ENCODE data around the gene AKAP6. TPM values are rescaled to one million over a fixed set of nuclear protein-coding genes. Genes with fewer than 3 reads are reported as not detected.

Gene AKAP6
- polyA plus RNA-seq, 1 donor, result 8.5 TPM

- no peak overlapping the region for H3K4me3 ChIP-seq (ENCODE audit: low read length)
- no peaks in the 10 kb centered on the region for H3K36me3 ChIP-seq (ENCODE audit: control insufficient read depth, insufficient read depth, low read length)
- DNase-seq, result no peak
- H3K27me3 ChIP-seq (ENCODE audit: control insufficient read depth, insufficient read depth, low read length), result no peaks in the 10 kb centered on the region
- H3K4me1 ChIP-seq (ENCODE audit: control insufficient read depth, insufficient read depth, low read length), result peaks cover 5% of the 10 kb centered on the region
- H3K27ac ChIP-seq (ENCODE audit: low read length), result no peak overlapping the region
- 100% methylated on average over 1 of the region's 2 CpGs for WGBS (ENCODE audit: insufficient coverage, low lambda C conversion rate)
- H3K9me3 ChIP-seq (ENCODE audit: control insufficient read depth, low read depth, low read length), result no peaks in the 10 kb centered on the region
Measured at GRCh38 chr14:32435411-32435810, 106.3 kb downstream of the AKAP6 start.

DNA sequence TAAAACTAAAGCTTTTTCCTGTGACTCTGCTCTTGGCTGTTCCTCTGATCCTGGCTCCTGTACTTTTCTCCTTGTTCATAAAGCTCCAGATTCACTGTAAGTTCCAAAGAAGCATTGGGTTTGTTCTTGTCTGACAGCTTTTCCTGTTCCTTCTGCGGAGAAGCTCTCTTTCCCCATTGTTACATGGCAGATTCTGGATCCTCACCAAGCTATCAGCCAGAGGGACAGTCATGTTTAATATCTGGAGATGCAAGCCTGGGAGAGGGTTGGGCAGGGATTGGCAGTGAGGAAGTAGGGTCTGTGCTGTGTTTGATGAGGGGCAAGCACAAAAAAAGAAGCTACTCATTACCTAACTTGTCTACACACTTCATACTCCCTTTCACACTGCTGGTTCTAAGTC lies 107.9 kb downstream of the AKAP6 start:
- Histone ChIP-seq H3K4me1 (ENCODE audit: control insufficient read depth, insufficient read depth, low read length) (peaks cover 5% of the 10 kb centered on the region), H3K36me3 (ENCODE audit: control insufficient read depth, insufficient read depth, low read length) (no peaks in the 10 kb centered on the region), H3K9me3 (ENCODE audit: control insufficient read depth, low read depth, low read length) (no peaks in the 10 kb centered on the region), H3K4me3 (ENCODE audit: low read length) (no peak overlapping the region), H3K27me3 (ENCODE audit: control insufficient read depth, insufficient read depth, low read length) (no peaks in the 10 kb centered on the region), H3K27ac (ENCODE audit: low read length) (no peak overlapping the region)
- WGBS (ENCODE audit: insufficient coverage, low lambda C conversion rate), result no CpG with 5 or more reads among the region's 1 CpG
- DNase-seq, result no peak

DNA sequence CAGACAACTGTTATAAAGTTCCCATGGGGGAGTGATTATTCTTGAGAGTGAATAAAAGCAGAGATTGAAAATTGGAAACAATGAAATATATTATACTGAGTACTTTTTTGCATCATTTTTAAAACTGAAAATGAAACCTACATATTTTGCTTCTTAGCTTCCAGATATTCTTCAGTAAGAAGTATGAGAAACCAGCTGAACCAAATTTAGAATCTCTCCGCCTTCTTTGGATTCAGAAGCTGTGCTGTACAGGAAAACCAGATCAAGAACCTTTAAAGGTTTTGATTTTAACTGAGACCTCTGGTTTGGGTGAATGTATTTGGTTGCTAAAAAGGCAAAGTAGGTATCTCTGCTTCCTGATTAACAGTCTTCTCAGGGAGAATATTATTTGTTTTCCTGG lies 109.4 kb downstream of the AKAP6 start:
- no peak for DNase-seq
- Histone ChIP-seq H3K9me3 (ENCODE audit: control insufficient read depth, low read depth, low read length) (no peaks in the 10 kb centered on the region), H3K36me3 (ENCODE audit: control insufficient read depth, insufficient read depth, low read length) (no peaks in the 10 kb centered on the region), H3K4me1 (ENCODE audit: control insufficient read depth, insufficient read depth, low read length) (peaks cover 3% of the 10 kb centered on the region), H3K27ac (ENCODE audit: low read length) (no peak overlapping the region), H3K4me3 (ENCODE audit: low read length) (no peak overlapping the region), H3K27me3 (ENCODE audit: control insufficient read depth, insufficient read depth, low read length) (no peaks in the 10 kb centered on the region)
- no CpG with 5 or more reads among the region's 1 CpG for WGBS (ENCODE audit: insufficient coverage, low lambda C conversion rate)

DNA sequence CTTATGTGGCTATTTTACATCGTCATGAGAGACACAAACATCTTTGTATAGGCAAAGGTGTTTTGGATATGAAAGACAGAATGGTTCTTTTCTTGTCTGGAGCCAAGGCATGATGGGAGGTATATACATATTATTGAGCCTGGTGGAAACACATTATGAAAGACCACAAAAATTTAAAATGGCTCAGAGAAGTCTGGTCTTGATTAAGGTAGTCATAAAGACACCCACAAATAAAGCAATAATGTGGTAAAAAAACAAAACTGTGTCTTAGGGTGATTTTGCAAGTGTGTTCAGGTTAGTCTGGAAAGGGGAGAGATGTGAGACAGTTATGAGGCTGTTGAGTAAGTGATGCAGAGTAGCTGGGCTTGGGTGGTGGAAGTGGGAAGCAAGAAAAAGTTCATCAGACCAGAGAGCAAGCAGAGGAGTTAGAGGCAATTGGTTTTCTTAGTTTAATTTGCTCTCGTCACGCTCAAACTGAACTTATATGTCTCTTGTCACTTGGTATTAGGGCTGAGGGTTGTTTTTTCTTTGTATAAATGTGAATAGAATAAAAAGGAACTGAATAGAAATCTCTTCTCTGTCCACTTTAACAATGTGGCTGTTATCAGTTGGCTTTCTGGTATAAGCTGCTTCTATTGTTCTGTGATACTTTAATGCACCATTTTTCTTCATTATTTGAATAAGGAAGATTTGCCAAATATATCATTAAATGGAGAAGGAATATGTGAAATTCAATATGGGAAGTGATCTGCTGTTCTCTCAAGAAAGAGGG lies 115.0 kb downstream of the AKAP6 start:
- DNase-seq, result no peak
- Histone ChIP-seq H3K36me3 (ENCODE audit: control insufficient read depth, insufficient read depth, low read length) (no peaks in the 10 kb centered on the region), H3K9me3 (ENCODE audit: control insufficient read depth, low read depth, low read length) (no peaks in the 10 kb centered on the region), H3K27me3 (ENCODE audit: control insufficient read depth, insufficient read depth, low read length) (no peaks in the 10 kb centered on the region), H3K4me3 (ENCODE audit: low read length) (no peak overlapping the region), H3K27ac (ENCODE audit: low read length) (no peak overlapping the region), H3K4me1 (ENCODE audit: control insufficient read depth, insufficient read depth, low read length) (no peaks in the 10 kb centered on the region)
- WGBS (ENCODE audit: insufficient coverage, low lambda C conversion rate), result no CpG with 5 or more reads among the region's 3 CpGs

DNA sequence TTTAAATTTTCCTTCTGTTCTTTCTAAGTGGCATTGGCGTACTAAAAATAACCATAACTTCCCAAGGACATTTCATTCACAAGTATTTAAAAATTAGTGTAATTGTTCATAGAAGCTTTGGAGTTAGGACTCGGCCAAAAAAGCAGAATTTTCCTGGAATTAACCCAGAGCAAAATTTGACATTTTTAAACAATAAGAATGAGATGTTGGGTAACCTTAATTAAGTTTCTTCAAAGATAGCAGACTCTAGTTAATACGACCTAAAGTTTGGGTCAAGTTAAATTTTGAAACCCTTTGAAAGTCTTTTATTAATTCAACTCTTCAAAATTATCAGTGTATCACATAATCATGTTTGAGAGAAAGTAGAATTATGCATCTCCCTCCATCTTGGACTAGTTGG lies 118.3 kb downstream of the AKAP6 start:
- H3K27me3 ChIP-seq (ENCODE audit: control insufficient read depth, insufficient read depth, low read length), result no peaks in the 10 kb centered on the region
- DNase-seq, result no peak
- no peak overlapping the region for H3K27ac ChIP-seq (ENCODE audit: low read length)
- no peaks in the 10 kb centered on the region for H3K4me1 ChIP-seq (ENCODE audit: control insufficient read depth, insufficient read depth, low read length)
- no peaks in the 10 kb centered on the region for H3K36me3 ChIP-seq (ENCODE audit: control insufficient read depth, insufficient read depth, low read length)
- no peaks in the 10 kb centered on the region for H3K9me3 ChIP-seq (ENCODE audit: control insufficient read depth, low read depth, low read length)
- H3K4me3 ChIP-seq (ENCODE audit: low read length), result no peak overlapping the region
- WGBS (ENCODE audit: insufficient coverage, low lambda C conversion rate), result 95% methylated on average over 3 of the region's 3 CpGs

GRCh38 chr14:32449648-32450047 lies 120.5 kb downstream of the AKAP6 start:
- no CpG with 5 or more reads among the region's 1 CpG for WGBS (ENCODE audit: insufficient coverage, low lambda C conversion rate)
- Histone ChIP-seq H3K27ac (ENCODE audit: low read length) (no peak overlapping the region), H3K9me3 (ENCODE audit: control insufficient read depth, low read depth, low read length) (no peaks in the 10 kb centered on the region), H3K4me3 (ENCODE audit: low read length) (no peak overlapping the region), H3K4me1 (ENCODE audit: control insufficient read depth, insufficient read depth, low read length) (no peaks in the 10 kb centered on the region), H3K36me3 (ENCODE audit: control insufficient read depth, insufficient read depth, low read length) (no peaks in the 10 kb centered on the region), H3K27me3 (ENCODE audit: control insufficient read depth, insufficient read depth, low read length) (no peaks in the 10 kb centered on the region)
- DNase-seq, result no peak

- no peak overlapping the region for H3K27ac ChIP-seq (ENCODE audit: low read length)
Measured at GRCh38 chr14:32450919-32451675, 122.0 kb downstream of the AKAP6 start.

DNA sequence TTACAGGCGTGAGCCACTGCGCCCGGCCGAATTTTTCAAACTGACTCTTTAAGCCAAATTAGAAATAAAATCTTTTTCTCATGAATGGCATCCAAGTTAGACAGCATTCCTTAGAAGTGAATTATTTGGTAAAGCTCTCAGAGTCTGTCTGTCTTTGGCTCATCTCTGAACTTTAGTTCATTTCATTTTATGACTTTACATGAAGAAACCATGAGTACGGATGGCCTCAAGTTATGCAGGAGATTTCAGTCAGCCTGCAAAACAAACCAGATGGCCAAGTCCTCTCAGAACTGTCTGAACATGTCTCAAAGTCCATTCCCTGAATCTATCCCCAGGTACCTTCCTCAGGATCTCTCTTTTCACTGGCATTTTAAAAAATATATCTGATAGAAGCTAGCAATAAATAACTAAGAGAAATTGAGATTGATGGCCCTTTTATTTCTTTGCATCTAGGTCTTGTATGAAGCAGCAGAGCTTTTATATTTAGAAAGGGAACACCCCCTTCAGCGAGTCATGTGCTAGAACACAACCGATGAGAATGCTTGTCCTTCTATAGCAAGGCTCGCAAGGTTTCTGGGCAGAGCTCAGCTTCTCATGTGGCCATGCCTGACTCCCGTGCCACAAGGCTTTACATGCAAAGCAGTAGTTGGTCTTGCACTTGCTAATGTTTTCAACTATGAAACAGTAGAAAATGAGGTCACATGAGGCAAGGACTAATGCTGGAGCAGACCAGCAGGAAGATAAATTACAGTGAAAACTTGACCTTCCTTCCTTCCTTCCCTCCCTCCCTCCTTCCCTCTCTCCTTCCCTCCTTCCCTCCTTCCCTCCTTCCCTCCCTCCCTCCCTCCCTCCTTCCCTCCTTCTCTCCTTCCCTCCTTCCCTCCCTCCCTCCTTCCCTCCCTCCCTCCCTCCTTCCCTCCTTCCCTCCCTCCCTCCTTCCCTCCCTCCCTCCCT lies 125.0 kb downstream of the AKAP6 start:
- peak; percentile 31 to 36 for DNase-seq
- no CpG with 5 or more reads among the region's 9 CpGs for WGBS (ENCODE audit: insufficient coverage, low lambda C conversion rate)
- H3K27ac ChIP-seq (ENCODE audit: low read length), result no peak overlapping the region

More at GRCh38 chr14:32450919-32451675, 122.0 kb downstream of the AKAP6 start:
- no peaks in the 10 kb centered on the region for H3K4me1 ChIP-seq (ENCODE audit: control insufficient read depth, insufficient read depth, low read length)
- H3K9me3 ChIP-seq (ENCODE audit: control insufficient read depth, low read depth, low read length), result no peaks in the 10 kb centered on the region
- H3K36me3 ChIP-seq (ENCODE audit: control insufficient read depth, insufficient read depth, low read length), result no peaks in the 10 kb centered on the region
- WGBS (ENCODE audit: insufficient coverage, low lambda C conversion rate), result 67% methylated on average over 1 of the region's 2 CpGs
- no peak overlapping the region for H3K4me3 ChIP-seq (ENCODE audit: low read length)
- no peak for DNase-seq
- H3K27me3 ChIP-seq (ENCODE audit: control insufficient read depth, insufficient read depth, low read length), result no peaks in the 10 kb centered on the region

DNA sequence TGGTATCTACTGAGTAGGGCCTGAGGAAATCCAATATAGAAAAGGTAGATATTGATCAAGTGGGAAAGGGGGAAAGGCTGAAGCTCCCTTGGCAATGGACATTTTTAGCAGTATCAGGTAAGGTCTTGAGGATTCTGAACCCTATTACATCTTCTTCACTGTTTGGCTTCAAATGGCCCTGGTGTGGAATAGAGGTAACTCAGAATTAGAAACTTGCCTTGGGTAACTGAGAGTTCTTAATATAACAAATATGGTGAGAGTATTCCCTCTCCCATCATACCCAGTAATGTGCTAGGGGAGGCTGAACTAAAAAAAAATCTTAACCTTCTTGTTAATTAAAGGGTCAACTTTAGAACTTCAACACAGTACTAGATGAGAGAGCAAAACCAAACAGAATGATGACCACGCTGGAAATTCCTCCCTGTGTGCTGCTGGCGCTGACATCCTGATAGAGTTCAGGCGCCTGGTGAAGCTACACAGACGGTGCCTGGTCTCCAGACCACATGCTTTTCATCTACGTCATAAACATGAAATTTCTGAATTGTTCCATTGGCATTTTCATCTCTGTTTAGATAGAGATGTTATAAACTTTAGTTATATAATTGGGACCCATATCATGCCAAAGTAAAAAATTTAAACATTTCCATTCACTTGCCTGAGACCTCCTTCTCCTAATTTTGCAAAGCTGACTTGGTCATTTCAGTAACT lies 128.3 kb downstream of the AKAP6 start:
- Histone ChIP-seq H3K9me3 (ENCODE audit: control insufficient read depth, low read depth, low read length) (no peaks in the 10 kb centered on the region), H3K27me3 (ENCODE audit: control insufficient read depth, insufficient read depth, low read length) (no peaks in the 10 kb centered on the region), H3K4me3 (ENCODE audit: low read length) (no peak overlapping the region), H3K27ac (ENCODE audit: low read length) (no peak overlapping the region), H3K4me1 (ENCODE audit: control insufficient read depth, insufficient read depth, low read length) (no peaks in the 10 kb centered on the region), H3K36me3 (ENCODE audit: control insufficient read depth, insufficient read depth, low read length) (no peaks in the 10 kb centered on the region)
- no CpG with 5 or more reads among the region's 5 CpGs for WGBS (ENCODE audit: insufficient coverage, low lambda C conversion rate)
- DNase-seq, result no peak

More for the DNA sequence above, 125.0 kb downstream of the AKAP6 start:
- no peaks in the 10 kb centered on the region for H3K27me3 ChIP-seq (ENCODE audit: control insufficient read depth, insufficient read depth, low read length)
- no peak overlapping the region for H3K4me3 ChIP-seq (ENCODE audit: low read length)
- no peaks in the 10 kb centered on the region for H3K9me3 ChIP-seq (ENCODE audit: control insufficient read depth, low read depth, low read length)
- H3K36me3 ChIP-seq (ENCODE audit: control insufficient read depth, insufficient read depth, low read length), result no peaks in the 10 kb centered on the region
- no peaks in the 10 kb centered on the region for H3K4me1 ChIP-seq (ENCODE audit: control insufficient read depth, insufficient read depth, low read length)

Measured in large intestine (tissue), 3 donors.